Peyer's patch (tissue), 4 donors: ENCODE data around the gene MPZL3.
A peak's percentile ranks its signal among the peaks of the same experiment; 100 is the strongest.

Experiments
- CTCF ChIP-seq, 6 experiments: fragments of 450-650 bp in 4 of 6; fragments of 200-600 bp in 2 of 6; sonication (generic) in 1 of 6; IDR thresholded peaks; one replicate each; pipeline ENCODE4 v1.5.1; 2017 to 2019; ENCODE audit warnings: antibody characterized with exemption in 6 of 6, mild to moderate bottlenecking in 3 of 6, moderate library complexity in 1 of 6
- POLR2A ChIP-seq, 2 donors: fragments of 450-650 bp; IDR thresholded peaks; one replicate each; pipeline ENCODE4 v1.5.1; 2017; ENCODE audit warnings: antibody characterized with exemption in 2 of 2, mild to moderate bottlenecking in 2 of 2, moderate library complexity in 2 of 2

GRCh38 chr11:118198370-118198769 lies 53.8 kb downstream of the MPZL3 start:
- TF ChIP-seq CTCF (IDR thresholded peaks at IDR 0.05) (peak; percentile 72 to 88 (median 86)), POLR2A (IDR thresholded peaks at IDR 0.05) (no peak)
